OCI-LY7 (cell line): Measurements from ENCODE around the gene PDCD1. TPM values are rescaled to one million over a fixed set of nuclear protein-coding genes. Genes with fewer than 3 reads are reported as not detected.

Experiments used
- BruUV-seq: library from RNA; stranded (reverse); fragments of 400-500 nt; replicated peaks from 2 replicates; lab custom pipeline; 2021; lab: Mats Ljungman, UMichigan
- CTCF ChIA-PET: fragments of 300-600 bp; sonication (Branson Sonifier 250); formaldehyde crosslinking; loops from one replicate; lab custom pipeline; 2022; ENCODE audit warnings: antibody characterized with exemption; ENCODE audit not compliant: unreplicated experiment; lab: Charles Lee
- POLR2A ChIA-PET: fragments of 300-600 bp; sonication (Branson Sonifier 250); formaldehyde crosslinking; loops from one replicate; lab custom pipeline; 2022; ENCODE audit warnings: antibody characterized with exemption; lab: Charles Lee
- DNase-seq: peaks from one replicate; pipeline ENCODE4 v3.0.0-alpha.2; 2015; ENCODE audit warnings: low spot score
- H2AFZ ChIP-seq: fragments of 200-600 bp; sonication (generic), shearing (Covaris generic); 2 replicates; pipeline ENCODE4 v1.6.1; 2014; ENCODE audit warnings: mild to moderate bottlenecking, antibody characterized with exemption, low read length, moderate library complexity
- H3K27ac ChIP-seq: fragments of 200-600 bp; sonication (generic); 2 replicates; pipeline ENCODE4 v1.5.1; 2014; ENCODE audit warnings: mixed run types, low read depth, mild to moderate bottlenecking, moderate library complexity, low read length, inconsistent platforms; ENCODE audit not compliant: poor library complexity, severe bottlenecking
- H3K36me3 ChIP-seq: fragments of 200-600 bp; sonication (generic); 2 replicates; pipeline ENCODE4 v1.6.1; 2014; ENCODE audit warnings: mild to moderate bottlenecking, antibody characterized with exemption, low read length, moderate library complexity, mixed read lengths; ENCODE audit not compliant: insufficient read depth
- H3K4me1 ChIP-seq: fragments of 200-600 bp; sonication (generic); 2 replicates; pipeline ENCODE4 v1.5.1; 2014; ENCODE audit warnings: mild to moderate bottlenecking, low read length; ENCODE audit not compliant: insufficient read depth, poor library complexity, severe bottlenecking
- H3K4me2 ChIP-seq: fragments of 200-600 bp; sonication (generic); 2 replicates; pipeline ENCODE4 v1.6.1; 2014; ENCODE audit warnings: mild to moderate bottlenecking, low read length
- H3K4me3 ChIP-seq: fragments of 200-600 bp; sonication (generic); 2 replicates; pipeline ENCODE4 v1.5.1; 2014; ENCODE audit warnings: mild to moderate bottlenecking, low read depth, low read length; ENCODE audit not compliant: poor library complexity, severe bottlenecking
- H3K79me2 ChIP-seq: fragments of 200-600 bp; sonication (generic); 2 replicates; pipeline ENCODE4 v1.6.1; 2016; ENCODE audit warnings: low read depth, mild to moderate bottlenecking, low read length, moderate library complexity, mixed read lengths; ENCODE audit not compliant: insufficient read depth
- H3K9me2 ChIP-seq: fragments of 200-600 bp; sonication (generic); 2 replicates; pipeline ENCODE4 v1.6.1; 2016; ENCODE audit warnings: mild to moderate bottlenecking, low read length, mixed read lengths; ENCODE audit not compliant: insufficient read depth
- H3K9me3 ChIP-seq: fragments of 200-600 bp; sonication (generic); 2 replicates; pipeline ENCODE4 v1.6.1; 2014; ENCODE audit warnings: mild to moderate bottlenecking, mixed run types, low read length, mixed read lengths
- H4K20me1 ChIP-seq: fragments of 200-600 bp; sonication (generic); 2 replicates; pipeline ENCODE4 v1.6.1; 2014; ENCODE audit warnings: mild to moderate bottlenecking, antibody characterized with exemption, low read length, moderate library complexity, mixed read lengths; ENCODE audit not compliant: insufficient read depth
- CTCF ChIP-seq: fragments of 200-600 bp; sonication (generic); conservative IDR thresholded peaks from 2 replicates; pipeline ENCODE4 v1.5.1; 2014; ENCODE audit warnings: mild to moderate bottlenecking, antibody characterized with exemption, low read length, moderate library complexity, mixed read lengths
- EZH2phosphoT487 ChIP-seq: fragments of 200-600 bp; sonication (generic); IDR thresholded peaks from 2 replicates; pipeline ENCODE4 v1.6.1; 2018; ENCODE audit warnings: low read depth, borderline replicate concordance, mild to moderate bottlenecking, mixed run types, antibody characterized with exemption, low read length, moderate library complexity, mixed read lengths
- intact Hi-C: fragments of 100-400 bp; cut with micrococcal nuclease; formaldehyde crosslinking; loops from one replicate; pipeline ENCODE4 v1.10.0; 2022; ENCODE audit not compliant: unreplicated experiment
- total RNA-seq, 2 experiments: library from RNA; depleted of rRNA in 1 of 2; stranded (reverse); fragments of >200 nt in 1 of 2; shearing (Covaris generic) in 1 of 2; gene quantifications; 2 replicates each; pipeline ENCODE4 v1.2.3, GENCODE V29; 2014 to 2022

PDCD1 gene
- total RNA-seq, 2 experiments from 2014 or later = not detected

GRCh38 chr2:241841181-241842066 lies 17.3 kb downstream of the PDCD1 start:
- TF ChIP-seq CTCF (no peak), EZH2phosphoT487 (no peak)
- intact Hi-C loops = no loop called here
- H2AFZ ChIP-seq = no peak overlapping the region
- CTCF ChIA-PET = interaction anchor here (0.6 kb wide), 1 partner anchor 9 kb away, joined by 3 read pairs; no protein-coding TSS in a partner anchor
- H3K4me3 ChIP-seq = no peak overlapping the region
- H3K27ac ChIP-seq = no peak overlapping the region
- H3K79me2 ChIP-seq = no peaks in the 10 kb centered on the region
- no peaks in the 10 kb centered on the region for H3K4me1 ChIP-seq
- no peaks in the 10 kb centered on the region for H4K20me1 ChIP-seq
- H3K9me2 ChIP-seq = no peaks in the 10 kb centered on the region
- no peaks in the 10 kb centered on the region for H3K9me3 ChIP-seq
- DNase-seq = no peak
- H3K36me3 ChIP-seq = no peaks in the 10 kb centered on the region
- H3K4me2 ChIP-seq = no peak overlapping the region
- POLR2A ChIA-PET = interaction anchor here (0.7 kb wide), 1 partner anchor 1119 kb away, joined by 3 read pairs; no protein-coding TSS in a partner anchor
- no TSS peak for BruUV-seq

GRCh38 chr2:241837197-241837965 lies 21.3 kb downstream of the PDCD1 start:
- Histone ChIP-seq H3K9me2 (no peaks in the 10 kb centered on the region), H3K27ac (no peak overlapping the region), H3K4me2 (no peak overlapping the region), H3K79me2 (no peaks in the 10 kb centered on the region), H4K20me1 (no peaks in the 10 kb centered on the region), H3K4me1 (no peaks in the 10 kb centered on the region), H2AFZ (no peak overlapping the region), H3K9me3 (no peaks in the 10 kb centered on the region), H3K36me3 (no peaks in the 10 kb centered on the region), H3K4me3 (no peak overlapping the region)
- ChIA-PET POLR2A (interaction anchor here (0.6 kb wide), 1 partner anchor 536 kb away, joined by 3 read pairs; no protein-coding TSS in a partner anchor), CTCF (no interaction called here)
- no peak for DNase-seq
- BruUV-seq = no TSS peak
- intact Hi-C loops = no loop called here
- TF ChIP-seq CTCF (no peak), EZH2phosphoT487 (no peak)
